GM18951 (cell line): ENCODE measurements around the gene GPC1.

ENCODE experiments used
- POLR2A ChIP-seq: IDR thresholded peaks from 4 replicates; pipeline ENCODE4 v1.6.1; 2011; ENCODE audit warnings: mild to moderate bottlenecking; ENCODE audit not compliant: insufficient read length, insufficient read depth; ENCODE audit errors: extremely low read depth
- in situ Hi-C: fragments of 300-500 bp; cut with MboI; formaldehyde crosslinking; loops from one replicate; pipeline ENCODE4 v1.12.0; 2022; ENCODE audit warnings: low sequenced_read_pairs, mixed read lengths, inconsistent platforms; ENCODE audit not compliant: unreplicated experiment

GPC1 gene

GRCh38 chr2:240499309-240500301 lies 64.1 kb downstream of the GPC1 start:
- in situ Hi-C loops, result no loop called here
- no peak for TF ChIP-seq POLR2A

DNA sequence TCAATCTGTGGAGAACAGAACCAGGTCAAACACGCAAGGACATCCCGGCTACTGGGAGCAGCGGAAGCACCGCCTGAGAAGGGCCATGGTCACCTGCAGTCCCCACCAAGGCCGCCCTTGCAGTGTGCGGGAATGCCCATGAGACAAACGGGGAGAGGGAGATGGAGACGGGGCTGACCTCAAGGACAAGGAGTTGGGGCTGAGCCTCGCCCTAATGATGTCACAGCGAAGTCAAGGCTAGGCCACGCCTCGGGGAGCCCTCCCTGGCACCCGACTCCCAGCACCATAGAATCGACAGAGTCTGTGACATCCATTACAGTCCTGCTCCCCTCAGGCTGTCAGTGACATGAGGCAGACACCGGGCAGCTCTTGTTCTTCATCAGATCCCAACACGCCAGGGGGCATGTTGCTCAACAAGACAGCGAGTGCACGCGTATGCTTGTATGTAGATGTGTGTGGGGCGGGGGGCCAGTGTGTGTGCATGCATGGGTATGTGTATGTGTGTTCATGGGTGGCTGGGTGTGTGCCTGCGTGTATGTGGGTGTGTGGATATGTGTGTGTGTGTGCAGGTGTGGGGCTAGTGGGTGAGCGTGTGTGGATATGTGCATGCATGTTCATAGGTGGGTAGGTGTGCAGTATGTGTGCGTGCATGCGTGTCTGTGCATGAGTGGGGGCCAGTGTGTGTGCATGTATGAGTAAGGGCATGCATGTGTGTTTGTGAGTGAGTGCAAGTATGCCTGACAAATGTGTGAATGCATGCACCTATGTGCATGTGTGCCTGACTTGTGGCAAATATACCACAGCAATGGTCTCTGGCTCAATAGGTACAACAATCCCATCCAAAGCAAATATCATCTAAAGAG lies 65.3 kb downstream of the GPC1 start:
- TF ChIP-seq POLR2A, result no peak
- in situ Hi-C loops, result no loop called here

GRCh38 chr2:240501531-240501991 lies 66.1 kb downstream of the GPC1 start:
- TF ChIP-seq POLR2A, result no peak
- in situ Hi-C loops, result no loop called here

DNA sequence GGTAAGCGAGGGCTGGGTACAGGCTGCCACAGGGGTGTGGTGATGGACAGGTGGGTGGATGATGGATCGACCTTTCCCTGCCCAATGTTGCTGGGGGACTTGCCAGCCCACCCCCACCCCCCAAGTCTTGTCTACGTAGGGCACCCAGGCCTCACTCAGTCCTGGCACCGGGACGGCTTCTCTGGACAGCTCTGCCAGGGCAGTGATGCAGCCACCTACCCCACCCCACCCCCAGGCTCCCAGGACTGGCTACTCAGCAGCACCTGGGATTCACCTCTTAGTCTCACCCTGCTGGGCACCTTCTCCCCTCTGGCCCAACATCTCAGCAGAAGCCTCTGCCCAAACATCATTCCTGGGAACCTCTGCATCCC lies 66.6 kb downstream of the GPC1 start:
- in situ Hi-C loops, result no loop called here
- no peak for TF ChIP-seq POLR2A

GRCh38 chr2:240502430-240503121 lies 67.1 kb downstream of the GPC1 start:
- TF ChIP-seq POLR2A, result no peak
- in situ Hi-C loops, result no loop called here

GRCh38 chr2:240503375-240503774 lies 67.9 kb downstream of the GPC1 start:
- in situ Hi-C loops, result no loop called here
- no peak for TF ChIP-seq POLR2A

- no peak for TF ChIP-seq POLR2A
Measured at GRCh38 chr2:240503848-240504247, 68.4 kb downstream of the GPC1 start.

GRCh38 chr2:240505910-240506309 lies 70.4 kb downstream of the GPC1 start:
- no peak for TF ChIP-seq POLR2A
- in situ Hi-C loops, result no loop called here

More at GRCh38 chr2:240503848-240504247, 68.4 kb downstream of the GPC1 start:
- in situ Hi-C loops, result no loop called here

- TF ChIP-seq POLR2A, result no peak
- in situ Hi-C loops, result no loop called here
Measured at GRCh38 chr2:240506406-240507059, 71.1 kb downstream of the GPC1 start.

- TF ChIP-seq POLR2A, result no peak
- in situ Hi-C loops, result no loop called here
Measured at GRCh38 chr2:240507060-240507777, 71.8 kb downstream of the GPC1 start.

- in situ Hi-C loops, result no loop called here
- no peak for TF ChIP-seq POLR2A
Measured at GRCh38 chr2:240507778-240508251, 72.4 kb downstream of the GPC1 start.
